Brain microvascular endothelial cell (primary cell): ENCODE results near the gene EIPR1.

Experiments used
- DNase-seq: peaks from one replicate; pipeline ENCODE4 v3.0.0-alpha.2; 2020
- H3K27ac ChIP-seq: fragments of 250-450 bp; sonication (Bioruptor Pico); 2 replicates; pipeline ENCODE4 v1.5.1; 2020; ENCODE audit warnings: mild to moderate bottlenecking, moderate library complexity
- H3K27me3 ChIP-seq: fragments of 250-450 bp; sonication (Bioruptor Pico); replicated peaks from 2 replicates; pipeline ENCODE4 v1.5.1; 2020; ENCODE audit warnings: mild to moderate bottlenecking
- H3K36me3 ChIP-seq: fragments of 250-450 bp; sonication (Bioruptor Pico); replicated peaks from 2 replicates; pipeline ENCODE4 v1.5.1; 2020; ENCODE audit warnings: mild to moderate bottlenecking
- H3K4me3 ChIP-seq: 2 replicates; pipeline ENCODE4 v1.5.1; 2011; ENCODE audit warnings: low read depth, mild to moderate bottlenecking, control low read depth, low read length, moderate library complexity
- in situ Hi-C: cut with HindIII; loops from 2 replicates; pipeline ENCODE4 v1.10.0; 2017; ENCODE audit warnings: low sequenced_read_pairs, low pct_ligation_motif_present
- TF ChIP-seq, protein P1 (sequence below): IDR thresholded peaks from 2 replicates; pipeline ENCODE4 v1.5.1; 2011; ENCODE audit warnings: low read depth, mild to moderate bottlenecking, moderate library complexity, low read length, control low read depth, inconsistent platforms; ENCODE audit errors: missing control alignments

The EIPR1 gene

DNA sequence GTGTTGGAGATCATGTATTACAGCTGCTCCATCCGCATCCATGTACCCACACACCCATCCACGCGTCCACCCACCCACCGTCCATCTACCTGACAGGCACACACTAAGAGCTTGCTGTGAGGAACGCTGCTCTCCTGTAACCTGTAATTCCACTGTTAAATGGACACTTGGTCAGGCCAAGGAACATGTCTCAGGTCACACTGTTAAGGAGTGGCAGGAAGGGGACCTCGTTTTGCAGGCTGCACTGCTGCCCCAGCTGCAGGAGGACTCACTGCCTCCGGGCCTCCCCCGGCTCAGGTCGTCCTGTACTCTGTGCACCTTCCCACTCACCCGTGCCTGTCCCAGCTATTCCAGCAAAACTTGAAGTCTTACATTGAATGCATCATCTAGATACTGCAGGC, 170.5 kb downstream of the EIPR1 start:
- Histone ChIP-seq H3K27me3 (no peaks in the 10 kb centered on the region), H3K4me3 (no peak overlapping the region), H3K27ac (no peak overlapping the region), H3K36me3 (no peaks in the 10 kb centered on the region)
- TF ChIP-seq, protein P1, sequence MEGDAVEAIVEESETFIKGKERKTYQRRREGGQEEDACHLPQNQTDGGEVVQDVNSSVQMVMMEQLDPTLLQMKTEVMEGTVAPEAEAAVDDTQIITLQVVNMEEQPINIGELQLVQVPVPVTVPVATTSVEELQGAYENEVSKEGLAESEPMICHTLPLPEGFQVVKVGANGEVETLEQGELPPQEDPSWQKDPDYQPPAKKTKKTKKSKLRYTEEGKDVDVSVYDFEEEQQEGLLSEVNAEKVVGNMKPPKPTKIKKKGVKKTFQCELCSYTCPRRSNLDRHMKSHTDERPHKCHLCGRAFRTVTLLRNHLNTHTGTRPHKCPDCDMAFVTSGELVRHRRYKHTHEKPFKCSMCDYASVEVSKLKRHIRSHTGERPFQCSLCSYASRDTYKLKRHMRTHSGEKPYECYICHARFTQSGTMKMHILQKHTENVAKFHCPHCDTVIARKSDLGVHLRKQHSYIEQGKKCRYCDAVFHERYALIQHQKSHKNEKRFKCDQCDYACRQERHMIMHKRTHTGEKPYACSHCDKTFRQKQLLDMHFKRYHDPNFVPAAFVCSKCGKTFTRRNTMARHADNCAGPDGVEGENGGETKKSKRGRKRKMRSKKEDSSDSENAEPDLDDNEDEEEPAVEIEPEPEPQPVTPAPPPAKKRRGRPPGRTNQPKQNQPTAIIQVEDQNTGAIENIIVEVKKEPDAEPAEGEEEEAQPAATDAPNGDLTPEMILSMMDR, result no peak
- in situ Hi-C loops, result no loop called here
- no peak for DNase-seq

DNA sequence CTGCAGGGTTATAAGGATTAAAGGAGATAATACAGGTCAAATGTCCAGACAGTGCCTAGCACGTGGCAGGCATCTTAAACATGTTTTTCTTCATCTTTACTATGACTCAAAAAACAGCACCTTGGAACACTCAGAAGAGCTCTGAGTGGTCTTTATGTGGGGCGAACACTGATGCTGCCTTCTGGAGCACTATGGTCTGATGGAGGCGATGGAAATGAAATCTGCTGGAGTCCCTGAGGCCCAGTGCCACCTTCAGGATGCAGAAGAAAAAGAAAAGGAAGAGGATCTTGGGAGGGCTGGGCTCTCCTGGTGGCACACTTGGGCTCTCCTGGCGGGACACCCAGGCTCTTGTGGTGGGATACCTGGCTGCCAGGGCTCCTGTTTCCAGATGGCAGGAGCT, 171.8 kb downstream of the EIPR1 start:
- TF ChIP-seq, protein P1, result no peak
- no peaks in the 10 kb centered on the region for H3K36me3 ChIP-seq
- no peaks in the 10 kb centered on the region for H3K27me3 ChIP-seq
- H3K27ac ChIP-seq, result no peak overlapping the region
- H3K4me3 ChIP-seq, result no peak overlapping the region
- in situ Hi-C loops, result no loop called here
- no peak for DNase-seq

DNA sequence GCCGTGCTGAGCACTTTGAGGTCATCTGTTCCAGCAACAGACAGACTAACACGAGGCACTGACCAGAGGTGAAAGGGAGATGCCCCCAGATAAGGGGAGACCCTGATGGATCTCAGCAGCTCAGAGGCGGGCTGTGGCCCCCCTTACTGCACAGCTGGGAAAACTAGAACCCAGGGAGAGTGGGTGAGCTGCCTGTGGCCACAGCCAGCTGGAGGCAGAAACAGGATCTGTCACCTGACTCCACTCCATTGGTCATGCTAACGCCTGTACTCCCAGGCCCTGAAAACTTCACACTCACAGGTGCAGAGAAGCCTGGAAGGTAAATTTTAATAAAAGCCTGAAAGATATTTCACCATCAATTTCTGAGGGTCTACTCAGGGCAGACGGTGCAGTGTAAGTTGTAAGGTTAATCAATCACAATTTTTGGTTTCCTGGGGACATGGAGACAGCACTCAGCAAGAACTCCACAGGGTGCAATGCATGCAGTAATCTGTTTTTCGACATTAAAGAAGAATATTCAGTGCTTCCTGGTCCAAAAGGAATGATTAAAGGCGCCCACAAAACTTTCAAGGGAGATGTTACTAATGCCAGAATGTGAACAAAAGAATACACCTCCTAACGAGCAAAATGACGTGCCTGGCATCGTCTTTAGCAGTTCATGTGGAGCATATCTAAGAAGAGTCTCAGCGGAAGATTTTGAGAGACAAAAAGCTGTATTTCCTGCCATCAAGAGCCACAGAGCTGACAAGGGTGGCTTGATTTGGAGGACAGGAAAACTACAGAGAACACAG, 173.4 kb downstream of the EIPR1 start:
- Histone ChIP-seq H3K27me3 (no peaks in the 10 kb centered on the region), H3K36me3 (no peaks in the 10 kb centered on the region), H3K4me3 (no peak overlapping the region), H3K27ac (no peak overlapping the region)
- in situ Hi-C loops, result no loop called here
- no peak for DNase-seq
- TF ChIP-seq, protein P1, result no peak

DNA sequence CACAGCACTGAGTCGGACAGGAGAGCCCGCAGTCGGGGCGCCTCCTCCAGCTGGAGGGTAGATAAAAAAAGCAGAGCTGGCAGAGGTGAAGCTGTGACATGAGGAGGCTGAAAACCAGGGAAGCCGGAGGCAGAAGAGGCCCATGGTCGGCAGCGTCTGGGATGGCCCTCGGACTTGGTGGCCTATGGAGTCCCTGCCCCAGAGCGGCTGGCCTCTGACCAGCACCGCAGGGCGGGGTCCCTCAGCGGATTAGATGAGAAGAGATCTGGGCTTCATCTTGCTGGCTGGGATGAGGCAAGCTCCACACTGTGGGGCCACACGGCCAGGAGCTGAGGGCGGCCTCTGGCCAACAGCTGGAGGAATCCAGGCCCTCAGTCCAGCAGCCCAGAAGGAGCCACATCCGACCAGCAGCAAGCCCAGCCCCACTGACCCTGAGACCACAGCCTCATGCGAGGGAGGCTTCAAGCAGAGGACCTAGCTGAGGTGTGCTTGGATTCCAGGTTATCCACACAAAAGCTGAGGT, 174.1 kb downstream of the EIPR1 start:
- TF ChIP-seq, protein P1, result no peak
- Histone ChIP-seq H3K27me3 (no peaks in the 10 kb centered on the region), H3K4me3 (no peak overlapping the region), H3K36me3 (no peaks in the 10 kb centered on the region), H3K27ac (no peak overlapping the region)
- DNase-seq, result no peak
- in situ Hi-C loops, result no loop called here

DNA sequence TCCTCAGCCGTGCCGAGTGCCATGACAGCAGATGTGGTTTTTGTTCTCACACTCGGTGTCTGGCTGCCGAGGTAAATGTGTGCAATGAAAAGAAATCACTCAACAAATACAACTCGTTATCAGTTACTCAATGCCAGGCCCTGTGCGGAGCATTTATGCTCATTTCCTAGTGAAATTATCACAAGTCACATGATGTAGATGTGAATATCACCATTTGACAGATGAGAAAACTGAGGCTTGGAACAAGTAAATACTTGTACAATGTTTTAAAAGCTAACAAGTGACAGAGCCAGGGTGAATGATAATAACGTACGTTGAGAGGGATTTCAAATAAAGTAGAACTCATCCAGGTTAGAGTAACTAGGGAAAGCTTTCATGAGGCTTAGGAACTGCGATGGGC, 174.7 kb downstream of the EIPR1 start:
- H3K4me3 ChIP-seq, result no peak overlapping the region
- in situ Hi-C loops, result no loop called here
- no peaks in the 10 kb centered on the region for H3K36me3 ChIP-seq
- H3K27ac ChIP-seq, result no peak overlapping the region
- TF ChIP-seq, protein P1, result no peak
- H3K27me3 ChIP-seq, result no peaks in the 10 kb centered on the region
- no peak for DNase-seq

DNA sequence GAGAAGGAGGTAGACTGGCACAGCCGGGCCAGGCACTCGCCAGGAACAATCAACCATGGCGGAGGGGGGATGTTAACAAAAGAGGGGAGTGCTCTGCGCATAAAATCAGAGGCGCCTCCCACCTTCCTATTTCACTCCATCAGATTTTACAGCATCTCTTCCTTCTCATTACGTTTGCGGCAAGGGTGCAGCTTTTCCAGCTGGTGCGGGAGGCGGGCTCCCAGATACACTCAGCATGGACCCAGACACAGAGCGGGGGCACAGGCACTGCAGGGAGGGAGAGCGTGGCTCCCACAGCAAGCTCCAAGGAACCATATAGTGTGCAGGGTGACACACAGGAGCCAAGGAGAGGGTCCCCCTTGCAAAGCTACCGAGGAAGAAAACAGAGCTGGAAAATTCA, 176.3 kb downstream of the EIPR1 start:
- Histone ChIP-seq H3K27me3 (no peaks in the 10 kb centered on the region), H3K27ac (no peak overlapping the region), H3K36me3 (no peaks in the 10 kb centered on the region), H3K4me3 (no peak overlapping the region)
- DNase-seq, result no peak
- TF ChIP-seq, protein P1, result no peak
- in situ Hi-C loops, result no loop called here
